DND-41 (cell line): Measurements from ENCODE around the gene SOX2.

Source experiments
- ATAC-seq: fragments of 200-7000 bp; cut with Tn5 transposase; 3 replicates; pipeline ENCODE4 v1.9.1; 2021; ENCODE audit warnings: low read depth; ENCODE audit not compliant: insufficient read depth
- DNase-seq: peaks from one replicate; pipeline ENCODE4 v3.0.0-alpha.2; 2020
- H2AFZ ChIP-seq: 2 replicates; pipeline ENCODE4 v1.6.0; 2012; ENCODE audit warnings: low read depth, low read length
- H3K27ac ChIP-seq: 2 replicates; pipeline ENCODE4 v1.5.1; 2012; ENCODE audit warnings: low read length, inconsistent platforms
- H3K27me3 ChIP-seq: fragments of 200-600 bp; sonication (generic); 2 replicates; pipeline ENCODE4 v1.6.0; 2012; ENCODE audit warnings: low read length, mild to moderate bottlenecking, inconsistent platforms; ENCODE audit not compliant: insufficient read depth, poor library complexity
- H3K36me3 ChIP-seq: 2 replicates; pipeline ENCODE4 v1.5.1; 2012; ENCODE audit warnings: low read length, inconsistent platforms; ENCODE audit not compliant: insufficient read depth
- H3K4me1 ChIP-seq: 2 replicates; pipeline ENCODE4 v1.5.1; 2012; ENCODE audit warnings: mild to moderate bottlenecking, low read length; ENCODE audit not compliant: insufficient read depth
- H3K4me2 ChIP-seq: 2 replicates; pipeline ENCODE4 v1.6.0; 2012; ENCODE audit warnings: mild to moderate bottlenecking, moderate library complexity, low read length, inconsistent platforms; ENCODE audit not compliant: insufficient read depth
- H3K4me3 ChIP-seq, 2 experiments: fragments of 200-600 bp in 1 of 2; shearing (Covaris generic) in 1 of 2; 2 replicates each; pipeline ENCODE4 v1.5.1; 2012 to 2016; ENCODE audit warnings: inconsistent platforms in 2 of 2, low read length in 2 of 2, mild to moderate bottlenecking in 2 of 2, low read depth in 1 of 2, moderate library complexity in 1 of 2
- H3K79me2 ChIP-seq: 2 replicates; pipeline ENCODE4 v1.6.0; 2012; ENCODE audit warnings: low read length, inconsistent platforms; ENCODE audit not compliant: insufficient read depth
- H3K9ac ChIP-seq: 2 replicates; pipeline ENCODE4 v1.6.0; 2012; ENCODE audit warnings: low read depth, mild to moderate bottlenecking, inconsistent platforms, low read length, moderate library complexity
- H3K9me3 ChIP-seq: 2 replicates; pipeline ENCODE4 v1.5.1; 2012; ENCODE audit warnings: low read length, moderate library complexity, mild to moderate bottlenecking, inconsistent platforms; ENCODE audit not compliant: insufficient read depth, severe bottlenecking
- H4K20me1 ChIP-seq: 2 replicates; pipeline ENCODE4 v1.6.0; 2012; ENCODE audit warnings: low read length; ENCODE audit not compliant: insufficient read depth
- EZH2 ChIP-seq: IDR thresholded peaks from 3 replicates; pipeline ENCODE4 v1.6.1; 2012; ENCODE audit warnings: borderline replicate concordance, low read depth, mild to moderate bottlenecking, moderate library complexity, low read length, inconsistent platforms; ENCODE audit not compliant: severe bottlenecking
- TF ChIP-seq, protein P1 (sequence below): IDR thresholded peaks from 2 replicates; pipeline ENCODE4 v1.5.1; 2012; ENCODE audit warnings: borderline replicate concordance, low read length, moderate library complexity, mild to moderate bottlenecking; ENCODE audit not compliant: poor library complexity, severe bottlenecking; ENCODE audit errors: extremely low read depth

Gene SOX2

DNA sequence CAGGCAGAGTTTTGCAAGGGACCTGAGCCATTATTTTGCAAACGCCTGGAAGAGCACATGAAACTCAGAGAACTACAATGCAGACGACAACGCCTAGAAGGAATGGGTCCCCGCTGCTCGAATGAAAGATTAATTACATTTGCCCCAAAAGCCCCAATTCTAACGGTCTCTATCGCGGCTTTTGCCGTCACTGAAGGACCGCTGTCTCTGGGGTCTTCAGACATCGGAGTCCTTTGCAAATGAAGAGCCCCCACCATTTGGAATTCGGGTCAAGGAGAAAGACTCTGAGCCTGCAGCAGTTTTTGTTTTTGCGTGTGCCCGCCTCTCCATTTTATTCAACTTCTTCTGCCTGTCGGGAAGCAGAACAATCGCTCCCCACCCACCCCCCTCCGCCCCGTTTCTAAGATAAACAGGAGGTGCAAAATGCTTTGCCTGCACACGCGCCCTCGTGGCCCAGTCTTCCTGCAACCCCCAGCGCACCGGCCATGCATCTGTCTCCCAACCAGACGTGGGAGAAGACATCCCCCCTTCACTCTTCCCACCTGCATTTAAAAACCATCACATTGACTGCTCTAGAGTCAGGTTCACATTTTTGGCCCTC is 13.5 kb downstream of the SOX2 start:
- no peaks in the 10 kb centered on the region for H3K36me3 ChIP-seq
- H4K20me1 ChIP-seq, result no peaks in the 10 kb centered on the region
- no peak overlapping the region for H3K4me2 ChIP-seq
- H2AFZ ChIP-seq, result no peak overlapping the region
- no peak for TF ChIP-seq EZH2
- TF ChIP-seq, protein P1, sequence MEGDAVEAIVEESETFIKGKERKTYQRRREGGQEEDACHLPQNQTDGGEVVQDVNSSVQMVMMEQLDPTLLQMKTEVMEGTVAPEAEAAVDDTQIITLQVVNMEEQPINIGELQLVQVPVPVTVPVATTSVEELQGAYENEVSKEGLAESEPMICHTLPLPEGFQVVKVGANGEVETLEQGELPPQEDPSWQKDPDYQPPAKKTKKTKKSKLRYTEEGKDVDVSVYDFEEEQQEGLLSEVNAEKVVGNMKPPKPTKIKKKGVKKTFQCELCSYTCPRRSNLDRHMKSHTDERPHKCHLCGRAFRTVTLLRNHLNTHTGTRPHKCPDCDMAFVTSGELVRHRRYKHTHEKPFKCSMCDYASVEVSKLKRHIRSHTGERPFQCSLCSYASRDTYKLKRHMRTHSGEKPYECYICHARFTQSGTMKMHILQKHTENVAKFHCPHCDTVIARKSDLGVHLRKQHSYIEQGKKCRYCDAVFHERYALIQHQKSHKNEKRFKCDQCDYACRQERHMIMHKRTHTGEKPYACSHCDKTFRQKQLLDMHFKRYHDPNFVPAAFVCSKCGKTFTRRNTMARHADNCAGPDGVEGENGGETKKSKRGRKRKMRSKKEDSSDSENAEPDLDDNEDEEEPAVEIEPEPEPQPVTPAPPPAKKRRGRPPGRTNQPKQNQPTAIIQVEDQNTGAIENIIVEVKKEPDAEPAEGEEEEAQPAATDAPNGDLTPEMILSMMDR, result no peak
- H3K27me3 ChIP-seq, result peaks cover 21% of the 10 kb centered on the region
- ATAC-seq, result no peak
- no peaks in the 10 kb centered on the region for H3K9me3 ChIP-seq
- DNase-seq, result no peak
- no peak overlapping the region for H3K9ac ChIP-seq
- H3K4me3 ChIP-seq, result no peak overlapping the region
- H3K79me2 ChIP-seq, result no peaks in the 10 kb centered on the region
- no peaks in the 10 kb centered on the region for H3K4me1 ChIP-seq
- H3K27ac ChIP-seq, result no peak overlapping the region

DNA sequence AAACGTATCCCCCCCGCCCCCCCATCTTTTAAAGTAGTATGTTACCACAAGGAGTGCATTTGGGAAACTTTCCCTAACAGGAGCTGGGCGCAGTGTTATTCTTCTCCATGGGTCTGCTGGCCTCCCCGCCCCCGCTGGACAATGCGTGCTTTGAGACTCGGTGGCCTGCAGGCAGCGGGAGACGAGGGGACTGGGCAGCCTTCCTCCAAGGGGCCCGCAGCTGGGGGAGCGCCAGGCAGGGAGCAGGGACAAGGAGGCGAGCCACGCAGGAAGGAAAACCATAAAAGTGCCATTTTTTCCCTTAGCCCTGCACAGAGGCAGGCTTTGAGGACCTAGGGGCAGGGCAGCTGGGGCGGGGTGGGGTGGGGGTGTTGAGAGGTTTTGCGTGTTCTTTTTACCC is 14.1 kb downstream of the SOX2 start:
- DNase-seq (no peak), ATAC-seq (no peak)
- Histone ChIP-seq H3K4me3 (no peak overlapping the region), H3K79me2 (no peaks in the 10 kb centered on the region), H3K4me1 (no peaks in the 10 kb centered on the region), H3K27ac (no peak overlapping the region), H4K20me1 (no peaks in the 10 kb centered on the region), H3K9me3 (no peaks in the 10 kb centered on the region), H3K36me3 (no peaks in the 10 kb centered on the region), H3K4me2 (no peak overlapping the region), H3K27me3 (peaks cover 21% of the 10 kb centered on the region), H2AFZ (no peak overlapping the region), H3K9ac (no peak overlapping the region)
- no peak for TF ChIP-seq EZH2
- TF ChIP-seq, protein P1, result no peak

- no peaks in the 10 kb centered on the region for H4K20me1 ChIP-seq
- DNase-seq (no peak), ATAC-seq (no peak)
- H3K4me3 ChIP-seq, result no peak overlapping the region
- H2AFZ ChIP-seq, result no peak overlapping the region
- no peak overlapping the region for H3K4me2 ChIP-seq
- H3K36me3 ChIP-seq, result no peaks in the 10 kb centered on the region
- peaks cover 15% of the 10 kb centered on the region for H3K27me3 ChIP-seq
- TF ChIP-seq EZH2, result no peak
- TF ChIP-seq, protein P1, result no peak
- H3K27ac ChIP-seq, result no peak overlapping the region
- H3K9me3 ChIP-seq, result no peaks in the 10 kb centered on the region
- H3K79me2 ChIP-seq, result no peaks in the 10 kb centered on the region
- H3K4me1 ChIP-seq, result no peaks in the 10 kb centered on the region
- H3K9ac ChIP-seq, result no peak overlapping the region
Observed at GRCh38 chr3:181726351-181727330, 14.9 kb downstream of the SOX2 start.
